Ishikawa (cell line): ENCODE results near the gene OR10V1.

Experiments
- CREB1 ChIP-seq: IDR thresholded peaks from 2 replicates; pipeline ENCODE4 v1.6.1; 2012; ENCODE audit warnings: low read depth
- EP300 ChIP-seq: IDR thresholded peaks from 2 replicates; pipeline ENCODE4 v1.6.1; 2012; ENCODE audit warnings: borderline replicate concordance
- TEAD4 ChIP-seq: IDR thresholded peaks from 2 replicates; pipeline ENCODE4 v1.6.1; 2012

DNA sequence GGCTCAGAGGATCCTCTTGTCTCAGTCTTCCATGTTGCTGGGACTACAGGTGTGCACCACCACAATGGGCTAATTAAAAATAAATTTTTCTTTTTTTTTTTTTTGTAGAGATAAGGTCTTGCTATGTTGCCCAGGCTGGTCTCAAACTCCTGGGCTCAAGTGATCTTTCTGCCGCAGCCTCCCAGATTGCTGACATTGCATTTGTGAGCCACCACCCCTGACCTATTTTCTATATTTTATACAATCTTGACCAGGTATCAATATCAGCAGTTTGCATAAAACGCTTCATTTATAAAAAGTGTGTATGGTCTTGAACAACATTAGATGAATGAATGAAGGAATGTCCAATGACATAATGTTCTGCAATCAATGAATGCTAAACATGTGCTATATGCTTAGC lies 32.5 kb upstream of the OR10V1 start:
- TF ChIP-seq TEAD4 (no peak), CREB1 (no peak), EP300 (no peak)
